Heart left ventricle (tissue), 13 donors: ENCODE results near the gene TMEM9.

Experiments used
- POLR2A ChIP-seq, 2 donors: fragments of 450-650 bp; IDR thresholded peaks; one replicate each; pipeline ENCODE4 v1.6.1; 2017; ENCODE audit warnings: antibody characterized with exemption in 2 of 2, mild to moderate bottlenecking in 2 of 2, moderate library complexity in 2 of 2
- TF ChIP-seq, protein P1 (sequence below), 12 donors: fragments of 200-600 bp; sonication (generic) in 4 of 12; IDR thresholded peaks; one replicate each; pipeline versions ENCODE4 v1.5.0 to v1.8.0; 2018 to 2022; ENCODE audit warnings: antibody characterized with exemption in 12 of 12, mild to moderate bottlenecking in 5 of 12
- donor health status: ischemic (EF 13 %, LVEDD 7.1; RV severe dilation, severe dysfunction).
- donor health status: DM: no; HTN: yes; CAD: no.
- donor health status: DM: no; HTN: no; CAD: no.
- donor health status: ischemic (EF 25% LVEDD 6.9; RV normal size, moderate dysfunction).
- donor health status: ischemic (EF 25% LVEDD 5.7; RV mildly dilated, moderate dysfunction).
- donor health status: ischemic (EF 35%, LVEDD 5.7; RV mildly dilated, moderate dysfunction).
- donor health status: nonischemic (EF 11% LVEDD 7.7; RV severe dilation, severe dysfunction).
- donor health status: DM: yes; HTN: yes; CAD: no.
- donor health status: PGD.
- donor health status: ischemic (EF 29% LVEDD 5.4; RV normal size, mild dysfunction).
- donor health status: nonischemic (EF 23%, LVEDD 6.1; RV moderate dilation, normal function).

GRCh38 chr1:201169971-201170532 is 15.8 kb upstream of the TMEM9 start:
- TF ChIP-seq, protein P1, sequence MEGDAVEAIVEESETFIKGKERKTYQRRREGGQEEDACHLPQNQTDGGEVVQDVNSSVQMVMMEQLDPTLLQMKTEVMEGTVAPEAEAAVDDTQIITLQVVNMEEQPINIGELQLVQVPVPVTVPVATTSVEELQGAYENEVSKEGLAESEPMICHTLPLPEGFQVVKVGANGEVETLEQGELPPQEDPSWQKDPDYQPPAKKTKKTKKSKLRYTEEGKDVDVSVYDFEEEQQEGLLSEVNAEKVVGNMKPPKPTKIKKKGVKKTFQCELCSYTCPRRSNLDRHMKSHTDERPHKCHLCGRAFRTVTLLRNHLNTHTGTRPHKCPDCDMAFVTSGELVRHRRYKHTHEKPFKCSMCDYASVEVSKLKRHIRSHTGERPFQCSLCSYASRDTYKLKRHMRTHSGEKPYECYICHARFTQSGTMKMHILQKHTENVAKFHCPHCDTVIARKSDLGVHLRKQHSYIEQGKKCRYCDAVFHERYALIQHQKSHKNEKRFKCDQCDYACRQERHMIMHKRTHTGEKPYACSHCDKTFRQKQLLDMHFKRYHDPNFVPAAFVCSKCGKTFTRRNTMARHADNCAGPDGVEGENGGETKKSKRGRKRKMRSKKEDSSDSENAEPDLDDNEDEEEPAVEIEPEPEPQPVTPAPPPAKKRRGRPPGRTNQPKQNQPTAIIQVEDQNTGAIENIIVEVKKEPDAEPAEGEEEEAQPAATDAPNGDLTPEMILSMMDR (IDR thresholded peaks at IDR 0.05) = no peak
- no peak for TF ChIP-seq POLR2A (IDR thresholded peaks at IDR 0.05)
